HCT116 (cell line): ENCODE results near the gene PPP2R5C. TPM values are rescaled to one million over a fixed set of nuclear protein-coding genes. Genes with fewer than 3 reads are reported as not detected.

Source experiments
- ATAC-seq: fragments of 200-7000 bp; cut with Tn5 transposase; 2 replicates; pipeline ENCODE4 v1.9.1; 2020; ENCODE audit warnings: mild to moderate bottlenecking, moderate library complexity
- BruUV-seq: library from RNA; stranded (reverse); fragments of 400-500 nt; replicated peaks from 2 replicates; lab custom pipeline; 2021; lab: Mats Ljungman, UMichigan
- CTCF ChIA-PET: fragments of 300-600 bp; sonication (Branson Sonifier 250); formaldehyde crosslinking; loops from one replicate; lab custom pipeline; 2021; ENCODE audit warnings: antibody characterized with exemption; lab: Charles Lee
- POLR2A ChIA-PET: fragments of 300-600, 350-600 bp; sonication (Branson Sonifier 250); formaldehyde crosslinking; loops from one replicate; lab custom pipeline; 2021; ENCODE audit warnings: antibody characterized with exemption; lab: Charles Lee
- RAD21 ChIA-PET, 2 experiments: fragments of 300-600 bp; sonication (Branson Sonifier 250); formaldehyde crosslinking; loops; one replicate each; lab custom pipeline; 2023; ENCODE audit warnings: low total read pairs in 2 of 2; ENCODE audit not compliant: uncharacterized antibody in 2 of 2, unreplicated experiment in 2 of 2, low non-redundant PET in 1 of 2; lab: Charles Lee
- DNase-seq: peaks from one replicate; pipeline ENCODE4 v3.0.0-alpha.2; 2010; ENCODE audit warnings: low read depth, low spot score
- H2AFZ ChIP-seq: fragments of 200-600 bp; shearing (Covaris generic), sonication (generic); 2 replicates; pipeline ENCODE4 v1.6.1; 2017; ENCODE audit warnings: low read depth, mixed run types, mixed read lengths, antibody characterized with exemption, low read length; ENCODE audit not compliant: poor library complexity, severe bottlenecking
- H3K27ac ChIP-seq: 2 replicates; pipeline ENCODE4 v1.5.1; 2012; ENCODE audit warnings: low read depth, low read length
- H3K27me3 ChIP-seq: fragments of 200-600 bp; sonication (generic); 2 replicates; pipeline ENCODE4 v1.6.1; 2016; ENCODE audit warnings: mixed run types, low read length, mixed read lengths; ENCODE audit not compliant: insufficient read depth
- H3K36me3 ChIP-seq, 2 experiments: fragments of 200-500 bp in 1 of 2; fragments of 200-600 bp in 1 of 2; sonication (Bioruptor generic) in 1 of 2; sonication (generic) in 1 of 2; 2 replicates each; pipeline versions ENCODE4 v1.5.1 to v1.6.1; 2014 to 2016; ENCODE audit warnings: low read length in 2 of 2, inconsistent platforms in 1 of 2, mixed read lengths in 1 of 2, mixed run types in 1 of 2; ENCODE audit not compliant: insufficient read depth in 2 of 2, control insufficient read depth in 1 of 2
- H3K4me1 ChIP-seq, 2 experiments: fragments of 200-600 bp in 1 of 2; sonication (generic) in 1 of 2; 2 replicates each; pipeline versions ENCODE4 v1.5.1 to v1.6.1; 2012 to 2017; ENCODE audit warnings: low read length in 2 of 2, inconsistent platforms in 1 of 2, mild to moderate bottlenecking in 1 of 2, mixed read lengths in 1 of 2, mixed run types in 1 of 2, moderate library complexity in 1 of 2; ENCODE audit not compliant: insufficient read depth in 2 of 2, control insufficient read depth in 1 of 2
- H3K4me2 ChIP-seq: fragments of 200-600 bp; sonication (generic); 2 replicates; pipeline ENCODE4 v1.6.1; 2017; ENCODE audit warnings: mixed run types, low read length, mixed read lengths
- H3K4me3 ChIP-seq, 2 experiments: fragments of 200-600 bp in 1 of 2; sonication (generic) in 1 of 2; replicated peaks in 1 of 2; 2 replicates each; pipeline ENCODE4 v1.5.1; 2011 to 2016; ENCODE audit warnings: low read length in 2 of 2, control low read depth in 1 of 2, low read depth in 1 of 2, mild to moderate bottlenecking in 1 of 2, mixed read lengths in 1 of 2, mixed run types in 1 of 2
- H3K79me2 ChIP-seq: fragments of 200-600 bp; sonication (generic); 2 replicates; pipeline ENCODE4 v1.6.1; 2017; ENCODE audit warnings: mild to moderate bottlenecking, mixed run types, low read length, moderate library complexity, mixed read lengths; ENCODE audit not compliant: insufficient read depth
- H3K9ac ChIP-seq: fragments of 200-600 bp; sonication (generic); 2 replicates; pipeline ENCODE4 v1.6.1; 2016; ENCODE audit warnings: low read length, mixed read lengths
- H3K9me2 ChIP-seq: fragments of 200-600 bp; sonication (generic), shearing (Covaris generic); 2 replicates; pipeline ENCODE4 v1.6.1; 2017; ENCODE audit warnings: mixed run types, mild to moderate bottlenecking, moderate library complexity; ENCODE audit not compliant: insufficient read depth
- H3K9me3 ChIP-seq, 2 experiments: fragments of 200-500 bp in 1 of 2; fragments of 200-600 bp in 1 of 2; sonication (Bioruptor generic) in 1 of 2; sonication (generic) in 1 of 2; 2 replicates each; pipeline ENCODE4 v1.6.1; 2014 to 2017; ENCODE audit warnings: low read length in 2 of 2, mixed read lengths in 2 of 2, inconsistent platforms in 1 of 2, low read depth in 1 of 2, mild to moderate bottlenecking in 1 of 2, mixed run types in 1 of 2, moderate library complexity in 1 of 2; ENCODE audit not compliant: control insufficient read depth in 1 of 2, insufficient read depth in 1 of 2
- H4K20me1 ChIP-seq: fragments of 200-600 bp; sonication (generic), shearing (Covaris generic); 2 replicates; pipeline ENCODE4 v1.6.1; 2017; ENCODE audit warnings: mixed run types, mild to moderate bottlenecking, moderate library complexity; ENCODE audit not compliant: insufficient read depth
- ELF1 ChIP-seq: IDR thresholded peaks from 2 replicates; pipeline ENCODE4 v1.6.1; 2012; ENCODE audit warnings: low read depth, borderline replicate concordance
- MAX ChIP-seq: IDR thresholded peaks from 2 replicates; pipeline ENCODE4 v1.6.1; 2012
- POLR2AphosphoS5 ChIP-seq: IDR thresholded peaks from 2 replicates; pipeline ENCODE4 v1.6.1; 2011; ENCODE audit warnings: mild to moderate bottlenecking, low read depth, low read length, moderate library complexity
- SRF ChIP-seq: IDR thresholded peaks from 2 replicates; pipeline ENCODE4 v1.6.1; 2012; ENCODE audit warnings: low read depth
- ZBTB33 ChIP-seq: IDR thresholded peaks from 2 replicates; pipeline ENCODE4 v1.6.1; 2011; ENCODE audit warnings: mild to moderate bottlenecking, low read length, moderate library complexity; ENCODE audit not compliant: insufficient replicate concordance; ENCODE audit errors: extremely low read depth
- ZFX ChIP-seq: fragments of 450-650 bp; IDR thresholded peaks from 2 replicates; pipeline ENCODE4 v1.6.1; 2017
- ZNF274 ChIP-seq: fragments of 200-500 bp; sonication (Bioruptor generic); IDR thresholded peaks from 2 replicates; pipeline ENCODE4 v1.6.1; 2014; ENCODE audit warnings: mild to moderate bottlenecking, low read depth, low read length, inconsistent platforms
- intact Hi-C: fragments of 100-400 bp; cut with micrococcal nuclease; formaldehyde crosslinking; loops from 2 replicates; pipeline ENCODE4 v1.10.0; 2022
- total RNA-seq: library from RNA; stranded (reverse); gene quantifications from one replicate; pipeline ENCODE4 v1.2.1, GENCODE V29; 2021; ENCODE audit not compliant: unreplicated experiment

The PPP2R5C gene
- total RNA-seq, 1 experiment from 2014 or later: 117 TPM

GRCh38 chr14:101814934-101815333, 53.4 kb downstream of the PPP2R5C start:
- CTCF ChIA-PET: no interaction called here
- POLR2A ChIA-PET: no interaction called here
- RAD21 ChIA-PET: no interaction called here

More at GRCh38 chr14:101814934-101815333, 53.4 kb downstream of the PPP2R5C start:
- Histone ChIP-seq H3K4me1 (peaks cover 0 to 9% of the 10 kb centered on the region in 2 experiments; a peak in 3 of 4 replicates), H3K9ac (no peak overlapping the region), H2AFZ (no peak overlapping the region), H3K9me3 (no peaks in the 10 kb centered on the region), H4K20me1 (no peaks in the 10 kb centered on the region), H3K36me3 (no peaks in the 10 kb centered on the region), H3K79me2 (peaks cover 95% of the 10 kb centered on the region), H3K4me3 (no peak overlapping the region), H3K9me2 (no peaks in the 10 kb centered on the region), H3K27ac (no peak overlapping the region), H3K27me3 (no peaks in the 10 kb centered on the region), H3K4me2 (no peak overlapping the region)
- no TSS peak for BruUV-seq
- intact Hi-C loops: no loop called here
- DNase-seq (no peak), ATAC-seq (no peak)
- no peak for TF ChIP-seq MAX
- TF ChIP-seq ZFX: no peak
- TF ChIP-seq POLR2AphosphoS5: no peak
- no peak for TF ChIP-seq ELF1
- TF ChIP-seq ZNF274: no peak
- no peak for TF ChIP-seq SRF
- TF ChIP-seq ZBTB33: no peak
